Activated CD8-positive, alpha-beta T cell treated with anti-CD3 and anti-CD28 coated beads, Interleukin-2, amount 10 ng/mL, durations not matched to agents 7 days and 5 days (primary cell): Measurements from ENCODE around the gene FASTK. TPM values are rescaled to one million over a fixed set of nuclear protein-coding genes. Genes with fewer than 3 reads are reported as not detected.

Experiments used
- ATAC-seq: fragments of 150-1000 bp; cut with Tn5 transposase; one replicate; pipeline ENCODE4 v1.10.0; 2021; ENCODE audit warnings: moderate library complexity
- CTCF ChIA-PET: fragments of 350-600 bp; sonication (Branson Sonifier 250); formaldehyde crosslinking; loops from one replicate; lab custom pipeline; 2021; ENCODE audit warnings: antibody characterized with exemption; lab: Charles Lee
- POLR2A ChIA-PET: fragments of 350-600 bp; sonication (Branson Sonifier 250); formaldehyde crosslinking; loops from one replicate; lab custom pipeline; 2021; ENCODE audit warnings: antibody characterized with exemption; lab: Charles Lee
- DNase-seq: peaks from one replicate; pipeline ENCODE4 v3.0.0-alpha.2; 2020
- H3K27ac Mint-ChIP-seq: one replicate; pipeline ENCODE4 v1.8.0; 2021; ENCODE audit warnings: mild to moderate bottlenecking, mixed read lengths
- H3K27me3 Mint-ChIP-seq: one replicate; pipeline ENCODE4 v1.8.0; 2021; ENCODE audit warnings: low read depth, mixed read lengths
- H3K36me3 Mint-ChIP-seq: one replicate; pipeline ENCODE4 v1.8.0; 2021; ENCODE audit warnings: low read depth, mixed read lengths
- H3K4me1 Mint-ChIP-seq: one replicate; pipeline ENCODE4 v1.8.0; 2021; ENCODE audit warnings: low read depth, mixed read lengths
- H3K4me3 Mint-ChIP-seq: one replicate; pipeline ENCODE4 v1.8.0; 2021; ENCODE audit warnings: mild to moderate bottlenecking, mixed read lengths
- H3K9me3 Mint-ChIP-seq: one replicate; pipeline ENCODE4 v1.8.0; 2022; ENCODE audit warnings: mixed read lengths; ENCODE audit not compliant: insufficient read depth
- total RNA-seq, 2 experiments: library from RNA; stranded (reverse); gene quantifications; one replicate each; pipeline ENCODE4 v1.2.3, GENCODE V29; 2021

Gene FASTK
- total RNA-seq, 2 experiments from 2014 or later, result 81.8 to 88.1 TPM

DNA sequence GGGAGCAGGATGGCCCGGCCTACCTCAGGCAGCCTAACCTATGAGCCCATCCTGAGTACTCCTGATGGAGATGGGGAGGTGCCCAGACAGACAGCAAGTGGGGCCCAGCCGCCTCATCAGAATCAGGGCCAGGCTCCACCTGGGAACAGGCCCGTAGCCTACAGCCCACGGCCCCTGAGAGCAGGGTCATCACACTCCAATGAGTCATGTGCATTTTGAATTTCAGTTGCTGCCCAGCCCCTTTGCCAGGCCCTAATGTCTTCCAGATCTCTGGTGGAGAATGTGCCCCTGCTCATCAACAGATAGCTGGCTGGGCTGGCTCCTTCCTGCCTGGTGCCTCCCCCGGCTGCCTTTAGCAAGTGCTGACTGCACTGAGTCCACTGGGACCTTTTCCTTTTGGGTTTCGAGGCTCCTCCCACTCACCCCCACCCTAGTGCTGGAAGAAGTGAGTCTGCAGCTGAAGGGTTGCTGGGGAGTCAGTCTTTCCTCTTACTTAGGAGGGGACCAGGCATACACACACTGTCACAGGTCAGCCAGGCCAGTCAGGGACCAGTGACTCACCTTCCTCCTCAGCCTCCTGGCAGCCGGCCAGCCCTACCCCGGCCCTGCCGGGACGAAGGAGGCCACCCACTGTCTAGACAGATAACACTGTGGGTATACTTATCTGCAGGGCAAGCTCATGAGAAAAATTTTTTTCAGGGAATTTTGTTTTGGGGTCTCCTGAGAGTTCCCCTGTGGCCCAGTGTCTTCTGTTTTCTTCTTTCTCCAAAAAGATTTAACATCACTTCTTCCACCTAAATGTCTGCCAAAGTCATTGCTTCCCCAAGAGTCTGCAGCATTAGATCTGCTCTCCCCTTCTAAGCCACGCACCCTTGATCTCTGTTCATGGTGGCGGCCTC, 41.4 kb downstream of the FASTK start:
- Mint-ChIP-seq H3K9me3 (no peaks in the 10 kb centered on the region), H3K36me3 (peaks cover 10% of the 10 kb centered on the region), H3K27me3 (no peaks in the 10 kb centered on the region), H3K4me1 (peaks cover 17% of the 10 kb centered on the region), H3K4me3 (no peak overlapping the region), H3K27ac (peak overlapping the region; percentile 39)
- ATAC-seq, result peak; percentile 67
- peak; percentile 53 for DNase-seq
- ChIA-PET CTCF (interaction anchor here (0.9 to 1.0 kb wide), 3 partner anchors 11 to 77 kb away, joined by 3 to 4 read pairs (median 3); partner anchors contain the start of gene ABCB8), POLR2A (no interaction called here)

DNA sequence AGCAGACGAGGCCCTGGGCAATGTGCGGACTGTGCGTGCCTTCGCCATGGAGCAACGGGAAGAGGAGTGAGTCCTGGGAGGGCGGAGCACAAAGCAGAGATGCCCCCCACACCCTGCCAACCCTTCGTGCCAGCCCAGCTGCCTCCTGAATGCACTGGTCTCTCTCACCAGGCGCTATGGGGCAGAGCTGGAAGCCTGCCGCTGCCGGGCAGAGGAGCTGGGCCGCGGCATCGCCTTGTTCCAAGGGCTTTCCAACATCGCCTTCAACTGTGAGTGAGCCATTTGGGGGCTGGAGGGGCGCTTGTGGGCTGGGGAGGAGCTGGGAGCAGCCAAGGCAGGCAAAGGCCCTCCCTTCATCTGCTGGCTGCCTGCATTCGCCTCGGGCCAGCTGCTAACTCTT, 44.7 kb downstream of the FASTK start:
- ATAC-seq (no peak), DNase-seq (no peak)
- ChIA-PET POLR2A (no interaction called here), CTCF (no interaction called here)
- Mint-ChIP-seq H3K4me3 (no peak overlapping the region), H3K36me3 (peaks cover 18% of the 10 kb centered on the region), H3K27me3 (no peaks in the 10 kb centered on the region), H3K9me3 (no peaks in the 10 kb centered on the region), H3K4me1 (peaks cover 17% of the 10 kb centered on the region), H3K27ac (no peak overlapping the region)

DNA sequence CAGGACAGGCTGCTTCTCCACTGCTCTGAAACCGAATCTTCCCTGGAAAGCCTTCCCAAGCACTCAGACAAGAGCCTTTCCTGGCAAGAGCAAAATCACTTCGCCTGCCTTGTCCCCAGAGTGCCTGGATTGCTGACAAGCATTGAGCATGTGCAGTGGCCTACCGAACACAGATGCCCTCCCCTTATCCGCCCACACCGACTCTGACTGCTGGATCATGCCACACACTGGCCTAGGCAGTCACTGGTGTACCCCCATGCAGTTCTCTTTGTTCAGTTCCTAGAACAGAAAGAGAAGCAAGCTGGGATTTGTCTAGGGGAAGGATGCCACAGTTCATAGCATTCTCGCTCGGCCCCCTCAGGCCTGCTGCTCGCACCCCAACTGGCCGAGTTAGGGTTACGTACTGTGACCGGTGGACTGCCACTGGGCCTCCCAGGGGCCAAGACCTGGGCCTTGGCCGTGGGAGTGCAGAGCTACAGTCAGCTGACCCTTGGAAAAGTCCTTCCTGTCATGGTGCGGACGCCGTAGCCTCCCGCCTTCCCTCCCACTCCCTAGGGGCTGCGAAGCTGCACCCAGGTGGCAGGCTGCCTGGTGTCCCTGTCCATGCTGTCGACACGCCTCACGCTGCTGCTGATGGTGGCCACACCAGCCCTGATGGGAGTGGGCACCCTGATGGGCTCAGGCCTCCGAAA, 45.4 kb downstream of the FASTK start:
- ATAC-seq, result no peak
- POLR2A ChIA-PET, result no interaction called here
- DNase-seq, result no peak
- H3K27ac Mint-ChIP-seq, result no peak overlapping the region
- no peaks in the 10 kb centered on the region for H3K27me3 Mint-ChIP-seq
- peaks cover 18% of the 10 kb centered on the region for H3K36me3 Mint-ChIP-seq
- CTCF ChIA-PET, result no interaction called here
- no peak overlapping the region for H3K4me3 Mint-ChIP-seq
- no peaks in the 10 kb centered on the region for H3K9me3 Mint-ChIP-seq
- H3K4me1 Mint-ChIP-seq, result peaks cover 17% of the 10 kb centered on the region

DNA sequence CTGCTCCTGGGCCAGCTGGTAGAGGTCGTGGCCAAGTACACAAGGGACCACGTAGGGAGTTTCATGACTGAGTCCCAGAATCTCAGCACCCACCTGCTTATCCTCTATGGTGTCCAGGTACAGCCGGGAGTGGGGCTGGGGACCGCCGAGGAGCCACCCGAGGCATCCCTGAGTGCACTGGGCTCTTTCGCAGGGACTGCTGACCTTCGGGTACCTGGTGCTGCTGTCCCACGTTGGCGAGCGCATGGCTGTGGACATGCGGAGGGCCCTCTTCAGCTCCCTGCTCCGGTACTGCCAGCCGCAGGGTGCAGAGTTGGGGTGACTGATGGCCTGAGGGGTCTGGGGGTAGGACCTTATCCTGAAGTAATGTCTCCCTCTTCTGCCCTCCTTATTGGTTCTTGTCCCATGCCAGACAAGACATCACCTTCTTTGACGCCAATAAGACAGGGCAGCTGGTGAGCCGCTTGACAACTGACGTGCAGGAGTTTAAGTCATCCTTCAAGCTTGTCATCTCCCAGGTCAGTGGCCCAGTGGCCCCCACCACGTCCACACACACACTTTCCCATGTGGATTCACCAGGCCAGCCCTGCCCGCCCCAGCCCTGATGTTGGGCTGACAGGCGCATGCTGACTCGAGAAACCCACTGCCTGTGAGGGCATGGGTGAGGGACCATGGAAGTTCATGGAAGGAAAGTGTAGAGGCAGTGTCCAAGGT, 46.1 kb downstream of the FASTK start:
- H3K36me3 Mint-ChIP-seq, result peaks cover 18% of the 10 kb centered on the region
- DNase-seq (no peak), ATAC-seq (no peak)
- ChIA-PET CTCF (no interaction called here), POLR2A (no interaction called here)
- no peak overlapping the region for H3K4me3 Mint-ChIP-seq
- H3K27ac Mint-ChIP-seq, result no peak overlapping the region
- peaks cover 13% of the 10 kb centered on the region for H3K4me1 Mint-ChIP-seq
- H3K9me3 Mint-ChIP-seq, result no peaks in the 10 kb centered on the region
- no peaks in the 10 kb centered on the region for H3K27me3 Mint-ChIP-seq

DNA sequence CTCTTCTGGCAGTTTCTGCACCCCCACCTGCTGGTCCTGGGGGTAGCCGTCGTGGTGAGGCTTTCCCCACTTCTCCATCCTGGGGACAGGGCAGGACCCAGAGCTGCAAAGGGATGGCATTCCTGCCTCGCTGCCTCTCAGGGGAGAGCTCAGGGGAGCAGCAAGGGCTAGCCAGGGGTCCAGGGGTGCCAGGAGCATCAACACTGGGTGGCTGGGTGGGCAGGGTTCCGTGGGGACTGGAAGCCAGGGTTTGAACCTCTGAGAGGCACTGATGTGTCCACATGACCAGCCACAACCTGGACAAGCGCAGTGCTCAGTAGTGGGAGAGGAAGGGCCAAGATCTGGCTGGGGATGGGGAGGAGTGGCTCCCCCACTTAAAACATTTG, 46.8 kb downstream of the FASTK start:
- Mint-ChIP-seq H3K36me3 (peaks cover 19% of the 10 kb centered on the region), H3K4me3 (no peak overlapping the region), H3K4me1 (peaks cover 11% of the 10 kb centered on the region), H3K9me3 (no peaks in the 10 kb centered on the region), H3K27ac (no peak overlapping the region), H3K27me3 (no peaks in the 10 kb centered on the region)
- ChIA-PET POLR2A (no interaction called here), CTCF (no interaction called here)
- ATAC-seq, result no peak
- DNase-seq, result no peak

DNA sequence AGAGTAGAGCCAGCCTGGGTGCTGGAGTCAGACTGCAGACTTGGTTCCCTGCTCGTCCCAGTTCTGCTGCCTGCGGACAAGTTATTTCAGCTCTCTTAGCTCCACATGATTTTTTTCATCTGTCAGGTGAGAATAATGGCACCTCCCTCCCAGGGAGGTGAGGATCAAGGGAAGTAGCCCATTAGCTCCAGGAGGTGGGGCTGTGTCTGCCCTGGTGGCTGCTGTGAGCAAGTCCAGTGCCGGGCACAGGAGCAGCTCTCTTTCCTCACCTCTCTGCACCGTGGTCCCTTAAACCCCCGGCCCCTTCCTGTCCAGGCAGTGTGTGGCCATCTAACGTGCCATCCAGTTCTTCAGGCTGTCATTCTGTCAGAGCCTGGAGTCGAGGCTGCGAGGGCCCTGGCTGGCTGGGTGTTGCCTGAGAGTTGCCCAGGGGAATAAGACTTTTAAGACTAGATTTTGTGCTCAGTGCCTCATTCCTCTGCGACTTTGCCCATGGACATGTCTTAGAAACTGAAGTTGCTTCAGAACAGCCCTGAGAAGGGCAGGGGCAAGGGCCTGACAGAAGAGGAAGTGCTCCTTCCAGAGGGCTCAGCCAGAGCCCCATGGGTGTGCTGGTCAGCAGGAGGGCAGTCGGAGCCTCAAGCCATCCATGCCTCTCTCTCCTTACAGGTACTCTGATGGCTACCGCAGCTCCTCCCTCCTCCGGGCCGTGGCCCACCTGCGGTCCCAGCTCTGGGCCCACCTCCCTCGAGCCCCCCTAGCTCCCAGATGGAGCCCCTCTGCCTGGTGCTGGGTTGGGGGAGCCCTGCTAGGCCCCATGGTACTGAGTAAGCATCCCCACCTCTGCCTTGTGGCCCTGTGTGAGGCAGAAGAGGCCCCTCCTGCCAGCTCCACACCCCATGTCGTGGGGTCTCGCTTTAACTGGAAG, 47.4 kb downstream of the FASTK start:
- Mint-ChIP-seq H3K27ac (no peak overlapping the region), H3K27me3 (no peaks in the 10 kb centered on the region), H3K36me3 (peaks cover 22% of the 10 kb centered on the region), H3K4me3 (no peak overlapping the region), H3K9me3 (no peaks in the 10 kb centered on the region), H3K4me1 (peaks cover 11% of the 10 kb centered on the region)
- DNase-seq, result no peak
- ATAC-seq, result no peak
- CTCF ChIA-PET, result interaction anchor here (0.6 to 1.2 kb wide), 2 partner anchors 14 to 78 kb away, joined by 3 read pairs; no protein-coding TSS in a partner anchor
- POLR2A ChIA-PET, result interaction anchor here (1.0 kb wide), 1 partner anchor 47 kb away, joined by 3 read pairs; the partner anchor contains the start of gene FASTK

DNA sequence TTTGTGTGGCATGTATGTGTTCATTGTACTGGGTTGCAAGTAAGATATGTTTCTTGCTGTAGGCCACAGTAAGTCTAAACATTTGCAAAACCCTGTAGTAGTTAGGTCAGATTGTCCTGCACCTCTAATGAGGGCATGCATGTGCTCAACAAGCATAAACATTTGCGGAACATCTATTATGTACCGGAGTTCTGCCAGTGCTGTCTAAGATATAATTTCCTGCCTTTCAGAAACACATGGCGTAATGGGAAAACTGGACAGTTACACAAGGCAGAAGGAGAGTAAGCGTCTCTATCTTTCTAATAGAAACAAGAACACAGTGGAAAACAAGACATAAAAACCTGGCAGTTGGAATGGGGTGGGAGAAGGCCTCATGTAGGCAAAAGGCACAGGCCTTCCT, 49.6 kb downstream of the FASTK start:
- CTCF ChIA-PET, result interaction anchor here (0.7 kb wide), 1 partner anchor 12 kb away, joined by 3 read pairs; no protein-coding TSS in a partner anchor
- no peak overlapping the region for H3K27ac Mint-ChIP-seq

DNA sequence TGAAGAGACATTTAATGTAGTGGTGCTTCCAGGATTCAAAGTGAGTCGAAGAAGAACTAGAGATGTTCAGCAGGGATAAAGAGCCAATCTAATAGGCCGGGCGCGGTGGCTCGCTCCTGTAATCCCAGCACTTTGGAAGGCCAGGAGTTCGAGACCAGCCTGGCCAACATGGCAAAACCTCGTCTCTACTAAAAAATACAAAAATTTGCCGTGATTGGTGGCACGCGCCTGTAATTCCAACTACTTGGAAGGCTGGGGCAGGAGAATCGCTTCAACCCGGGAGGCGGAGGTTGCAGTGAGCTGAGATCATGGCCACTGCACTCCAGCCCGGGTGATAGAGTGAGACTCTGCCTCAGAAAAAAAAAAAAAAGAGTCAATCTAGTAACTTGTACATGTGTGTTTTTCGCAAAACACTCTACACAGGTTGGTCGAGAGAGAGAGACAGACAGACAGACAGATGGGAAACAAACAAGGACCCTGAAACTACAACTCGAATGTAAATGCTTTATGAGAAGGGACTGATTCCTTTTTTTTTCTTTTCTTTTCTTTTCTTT, 51.6 kb downstream of the FASTK start:
- ATAC-seq (no peak), DNase-seq (no peak)
- ChIA-PET POLR2A (interaction anchor here (1.3 to 1.5 kb wide), 3 partner anchors 10 to 30 kb away, joined by 3 to 10 read pairs (median 5); partner anchors contain the start of gene SLC4A2), CTCF (interaction anchor here (1.1 to 3.2 kb wide), 14 partner anchors 10 to 274 kb away, joined by 3 to 53 read pairs (median 6); partner anchors contain the start of genes NOS3 and SLC4A2)
- H3K4me1 Mint-ChIP-seq, result peaks cover 21% of the 10 kb centered on the region
- peaks cover 12% of the 10 kb centered on the region for H3K36me3 Mint-ChIP-seq
- H3K27me3 Mint-ChIP-seq, result peaks cover 4% of the 10 kb centered on the region
- peak overlapping the region; percentile 94 for H3K4me3 Mint-ChIP-seq
- H3K27ac Mint-ChIP-seq, result peak overlapping the region; percentile 96
- no peaks in the 10 kb centered on the region for H3K9me3 Mint-ChIP-seq

More for the DNA sequence above, 49.6 kb downstream of the FASTK start:
- H3K9me3 Mint-ChIP-seq, result no peaks in the 10 kb centered on the region
- POLR2A ChIA-PET, result no interaction called here
- ATAC-seq, result no peak
- H3K4me1 Mint-ChIP-seq, result peaks cover 21% of the 10 kb centered on the region
- H3K36me3 Mint-ChIP-seq, result peaks cover 15% of the 10 kb centered on the region
- H3K27me3 Mint-ChIP-seq, result peaks cover 2% of the 10 kb centered on the region
- H3K4me3 Mint-ChIP-seq, result no peak overlapping the region
- no peak for DNase-seq

DNA sequence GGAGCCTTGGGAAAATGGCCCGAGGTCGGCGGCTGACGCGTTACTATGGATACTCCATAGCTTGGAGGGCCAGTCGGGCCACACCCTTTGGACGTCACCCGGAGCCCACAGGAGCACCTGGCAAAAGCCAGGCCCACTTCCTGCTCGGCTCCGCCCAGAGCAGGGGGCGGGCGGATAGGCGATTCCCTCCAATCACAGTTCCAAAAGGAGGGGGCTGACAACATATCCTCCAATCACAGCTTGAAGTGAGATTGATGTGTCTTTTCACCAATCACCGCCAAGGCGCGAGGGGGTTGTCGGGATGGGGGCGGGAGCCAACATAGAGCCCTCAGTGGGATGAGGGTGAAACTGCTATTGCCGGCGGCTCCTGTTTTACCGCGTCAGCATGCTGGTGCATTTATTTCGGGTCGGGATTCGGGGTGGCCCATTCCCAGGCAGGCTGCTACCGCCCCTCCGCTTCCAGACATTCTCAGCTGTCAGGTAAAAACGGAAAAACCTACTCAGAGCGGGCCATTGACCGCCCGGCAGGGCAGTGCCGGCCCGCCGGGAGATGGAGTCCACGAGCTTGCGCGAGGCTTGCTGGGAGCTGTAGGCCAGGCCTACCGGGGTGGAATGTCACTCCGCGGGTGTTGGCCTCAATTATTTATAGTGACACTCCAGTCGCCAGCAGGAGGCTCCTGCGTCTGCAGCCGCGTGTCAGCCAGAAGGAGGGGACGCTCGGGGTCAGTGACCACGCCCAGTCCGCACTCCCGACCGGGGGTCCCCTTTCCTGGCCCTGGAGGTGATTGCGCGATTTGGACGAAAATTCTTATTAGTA, 52.3 kb downstream of the FASTK start, which contains the start of gene ABCB8:
ABCB8 (plus strand) TSS at position 320 of the 817 bp plus-strand sequence; CDS start at position 386, 66 bp downstream.
- ChIA-PET CTCF (interaction anchor here (0.9 to 3.2 kb wide), 20 partner anchors 9 to 273 kb away, joined by 3 to 53 read pairs (median 5); partner anchors contain the start of genes NOS3 and SLC4A2), POLR2A (interaction anchor here (0.7 to 1.5 kb wide), 6 partner anchors 9 to 312 kb away, joined by 3 to 10 read pairs (median 3); partner anchors contain the start of gene SLC4A2)
- peaks cover 12% of the 10 kb centered on the region for H3K36me3 Mint-ChIP-seq
- H3K27me3 Mint-ChIP-seq, result peaks cover 4% of the 10 kb centered on the region
- ATAC-seq (peak; percentile 98), DNase-seq (peak; percentile 99)
- H3K9me3 Mint-ChIP-seq, result no peaks in the 10 kb centered on the region
- H3K4me3 Mint-ChIP-seq, result peak within 1 kb of the TSS; percentile 94
- peaks cover 21% of the 10 kb centered on the region for H3K4me1 Mint-ChIP-seq
- H3K27ac Mint-ChIP-seq, result peak within 1 kb of the TSS; percentile 96
